Measurements from ENCODE around the gene UPF3A.
A peak's percentile ranks its signal among the peaks of the same experiment; 100 is the strongest.
"Not testable (repeated sequence)": the region's sequence is repeated elsewhere in the genome, so short reads cannot be mapped to it uniquely, and the experiment has no call there.

Gene UPF3A

GRCh38 chr13:114281351-114282040, at the start of gene UPF3A:
Gene UPF3A, plus strand, starts transcription at chr13:114281601. Its CDS starts 39 bp downstream, at chr13:114281640.
- DNase-seq: peak; percentile 83

- DNase-seq: no peak
Observed at GRCh38 chr13:114231886-114232285, 49.5 kb upstream of the UPF3A start.

- no peak for DNase-seq
Observed at GRCh38 chr13:114234266-114234644, 47.1 kb upstream of the UPF3A start.

- peak; percentile 71 for DNase-seq
Observed at GRCh38 chr13:114234645-114235421, 46.6 kb upstream of the UPF3A start, which contains the start of gene CDC16. Gene CDC16, plus strand, starts transcription at chr13:114234897. Its CDS starts 188 bp downstream, at chr13:114235085.

- DNase-seq: no peak
Observed at GRCh38 chr13:114235697-114236096, 45.7 kb upstream of the UPF3A start.

GRCh38 chr13:114236227-114236626, 45.2 kb upstream of the UPF3A start:
- DNase-seq: no peak

- no peak for DNase-seq
Observed at GRCh38 chr13:114237415-114238112, 43.8 kb upstream of the UPF3A start.

GRCh38 chr13:114241918-114242317, 39.5 kb upstream of the UPF3A start:
- no peak for DNase-seq

GRCh38 chr13:114243971-114244370, 37.4 kb upstream of the UPF3A start:
- no peak for DNase-seq

- no peak for DNase-seq
Observed at GRCh38 chr13:114244637-114245036, 36.8 kb upstream of the UPF3A start.

- DNase-seq: no peak
Observed at GRCh38 chr13:114248011-114248410, 33.4 kb upstream of the UPF3A start.

GRCh38 chr13:114249077-114249476, 32.3 kb upstream of the UPF3A start:
- no peak for DNase-seq

GRCh38 chr13:114251639-114252440, 29.6 kb upstream of the UPF3A start:
- not testable (repeated sequence) for DNase-seq

- no peak for DNase-seq
Observed at GRCh38 chr13:114256547-114256946, 24.9 kb upstream of the UPF3A start.

GRCh38 chr13:114257014-114257413, 24.4 kb upstream of the UPF3A start:
- no peak for DNase-seq

GRCh38 chr13:114258589-114258988, 22.8 kb upstream of the UPF3A start:
- no peak for DNase-seq

GRCh38 chr13:114259374-114259773, 22.0 kb upstream of the UPF3A start:
- no peak for DNase-seq

GRCh38 chr13:114259974-114260373, 21.4 kb upstream of the UPF3A start:
- no peak for DNase-seq

GRCh38 chr13:114260814-114261213, 20.6 kb upstream of the UPF3A start:
- DNase-seq: no peak

- no peak for DNase-seq
Observed at GRCh38 chr13:114261328-114261965, 20.0 kb upstream of the UPF3A start.

GRCh38 chr13:114263578-114263977, 17.8 kb upstream of the UPF3A start:
- DNase-seq: no peak

- not testable (repeated sequence) for DNase-seq
Observed at GRCh38 chr13:114264313-114264712, 17.1 kb upstream of the UPF3A start.
